GM18868 (cell line): ENCODE measurements around the gene CLN3.
"Not testable (repeated sequence)": the region's sequence is repeated elsewhere in the genome, so short reads cannot be mapped to it uniquely, and the experiment has no call there.

Experiments
- ATAC-seq: cut with Tn5 transposase; IDR thresholded peaks from one replicate; pipeline ENCODE4 v1.9.1; 2021; ENCODE audit warnings: mild to moderate bottlenecking, moderate library complexity; ENCODE audit not compliant: unreplicated experiment

The CLN3 gene

DNA sequence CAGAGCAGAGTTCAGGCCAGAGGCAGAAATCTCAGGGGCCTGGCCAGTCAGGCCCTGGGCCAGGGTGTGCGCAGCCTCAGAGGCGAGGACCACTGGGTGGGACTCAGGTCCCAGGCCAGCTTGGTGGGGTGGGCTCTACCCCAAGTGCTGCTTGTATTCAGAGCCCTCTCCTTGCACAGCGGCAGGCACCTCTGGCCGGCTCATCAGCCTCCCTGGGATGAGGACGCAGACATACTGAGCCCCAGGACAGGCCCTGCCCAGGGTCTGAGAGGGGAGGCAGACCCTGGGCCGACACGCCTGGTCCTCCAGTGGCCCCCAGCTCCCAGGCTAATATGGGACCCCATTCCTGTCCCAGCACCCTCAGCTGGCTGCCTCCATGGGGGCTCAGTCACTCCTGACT lies 22.4 kb upstream of the CLN3 start:
- no peak for ATAC-seq

DNA sequence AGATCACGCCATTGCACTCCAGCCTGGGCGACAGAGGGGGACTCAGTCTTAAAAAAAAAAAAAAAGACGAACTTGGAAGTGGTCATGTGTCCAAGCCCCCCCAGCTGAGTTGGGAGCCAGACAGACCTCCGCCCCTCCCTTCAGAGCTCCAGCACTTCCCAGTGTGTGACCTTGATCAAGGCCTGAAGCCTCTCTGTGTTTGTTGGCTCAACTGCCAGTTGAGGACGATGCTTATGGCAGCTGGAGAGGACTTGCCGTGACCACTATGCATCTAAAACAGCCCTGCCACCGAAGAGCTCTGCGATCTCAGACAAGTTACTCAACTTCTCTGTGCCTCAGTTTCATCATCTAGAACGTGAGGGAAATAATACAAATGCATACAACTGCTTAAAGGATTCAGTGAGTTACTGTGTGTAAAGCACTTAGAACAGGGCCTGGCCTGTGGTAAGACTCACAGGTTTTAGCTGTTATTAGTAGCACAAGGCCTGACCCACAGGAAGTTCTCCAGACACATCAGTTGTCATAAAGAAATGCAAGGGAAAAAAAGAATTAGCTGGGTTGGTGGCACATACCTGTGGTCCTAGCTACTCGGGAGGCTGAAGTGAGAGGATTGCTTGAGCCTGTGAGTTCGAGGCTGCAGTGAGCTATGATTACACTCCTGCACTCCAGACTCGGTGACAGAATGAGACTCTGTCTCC lies 21.8 kb upstream of the CLN3 start:
- ATAC-seq: no peak

DNA sequence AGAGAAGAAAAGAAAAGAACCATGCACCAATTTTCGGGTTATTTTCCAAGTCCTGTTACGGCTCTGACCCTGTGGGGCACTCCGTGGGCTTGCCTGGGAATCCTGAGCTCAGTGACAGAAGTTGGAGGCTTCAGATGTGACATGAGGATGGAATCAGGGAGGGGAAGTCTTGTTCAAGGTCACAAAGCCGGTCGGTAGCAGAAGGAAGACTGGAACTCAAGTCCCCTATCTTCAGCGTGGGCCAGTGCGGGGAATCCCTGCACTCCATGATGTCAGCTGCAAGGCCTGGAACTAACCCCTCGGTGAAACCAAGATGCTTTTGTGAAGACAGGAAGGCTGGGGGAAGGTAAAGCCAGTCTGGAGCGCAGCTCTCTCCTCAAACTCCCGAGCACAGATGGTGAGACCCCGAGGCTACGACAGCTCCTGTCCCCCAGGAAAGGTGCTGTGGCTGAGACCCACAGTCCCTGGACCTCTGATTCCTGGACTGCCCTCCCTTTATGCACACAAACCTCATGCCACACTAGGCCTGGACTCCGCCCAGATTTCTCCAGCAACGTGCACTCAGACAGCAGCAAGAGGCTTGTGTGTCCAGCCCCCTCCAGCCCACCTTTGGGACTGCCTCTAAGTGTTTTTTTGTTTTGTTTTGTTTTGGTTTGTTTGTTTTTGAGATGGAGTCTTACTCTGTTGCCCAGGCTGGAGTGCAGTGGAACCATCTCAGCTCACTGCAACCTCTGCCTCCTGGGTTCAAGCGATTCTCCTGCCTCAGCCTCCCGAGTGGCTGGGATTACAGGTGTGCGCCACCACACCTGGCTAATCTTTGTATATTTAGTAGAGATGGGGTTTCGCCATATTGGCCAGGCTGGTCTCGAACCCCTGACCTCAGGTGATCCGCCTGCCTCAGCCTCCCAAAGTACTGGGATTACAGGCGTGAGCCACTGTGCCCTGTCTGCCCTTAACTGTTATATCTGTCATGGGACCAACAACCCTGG lies 20.2 kb upstream of the CLN3 start:
- ATAC-seq: no peak

DNA sequence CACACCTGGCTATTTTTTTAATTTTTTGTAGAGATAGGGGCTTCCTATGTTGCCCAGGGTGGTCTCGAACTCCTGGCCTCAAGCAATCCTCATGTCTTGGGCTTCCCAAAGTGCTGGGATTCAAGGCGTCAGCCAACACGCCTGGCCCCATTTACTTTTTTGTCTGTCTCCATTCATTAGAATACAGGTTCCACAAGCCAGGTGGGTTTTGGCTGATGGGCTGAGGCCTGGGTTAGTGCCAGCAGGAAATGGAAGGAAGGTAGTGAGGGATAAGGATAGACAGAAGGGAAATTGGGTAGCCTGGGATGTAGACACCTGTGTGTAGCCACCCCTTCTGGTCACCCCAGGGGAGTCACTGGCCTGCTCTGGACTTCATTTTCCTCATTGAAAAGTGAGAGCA lies 19.2 kb upstream of the CLN3 start:
- no peak for ATAC-seq

DNA sequence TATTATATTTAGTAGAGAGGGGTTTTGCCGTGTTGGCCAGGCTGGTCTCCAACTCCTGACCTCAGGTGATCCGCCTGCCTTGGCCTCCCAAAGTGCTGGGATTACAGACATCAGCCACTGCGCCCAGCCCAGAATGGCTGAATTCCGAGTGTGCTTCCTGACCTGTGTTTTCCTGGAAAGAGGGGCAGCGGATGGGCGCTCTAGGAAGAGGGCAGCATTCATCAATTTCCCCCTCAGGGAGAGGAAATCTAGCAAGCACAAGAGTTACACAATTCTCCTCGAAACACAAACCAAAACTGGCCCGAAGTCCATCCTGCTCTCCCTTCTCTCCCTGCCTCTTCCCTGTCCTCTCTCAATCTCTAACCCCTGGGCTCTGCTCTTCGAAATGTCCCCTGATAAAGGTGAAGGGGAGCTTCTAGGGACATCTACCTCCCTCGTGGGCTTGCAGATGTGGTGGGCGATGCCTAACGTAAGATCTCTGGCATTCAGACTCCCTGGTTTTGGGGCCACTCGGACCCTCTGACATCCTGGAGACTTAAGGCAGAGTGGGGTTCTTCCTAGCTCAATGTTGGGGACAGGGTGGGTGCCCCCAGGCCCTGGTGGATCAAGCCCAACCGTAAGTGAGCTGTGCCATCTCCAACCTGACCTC lies 13.7 kb upstream of the CLN3 start:
- ATAC-seq: no peak

DNA sequence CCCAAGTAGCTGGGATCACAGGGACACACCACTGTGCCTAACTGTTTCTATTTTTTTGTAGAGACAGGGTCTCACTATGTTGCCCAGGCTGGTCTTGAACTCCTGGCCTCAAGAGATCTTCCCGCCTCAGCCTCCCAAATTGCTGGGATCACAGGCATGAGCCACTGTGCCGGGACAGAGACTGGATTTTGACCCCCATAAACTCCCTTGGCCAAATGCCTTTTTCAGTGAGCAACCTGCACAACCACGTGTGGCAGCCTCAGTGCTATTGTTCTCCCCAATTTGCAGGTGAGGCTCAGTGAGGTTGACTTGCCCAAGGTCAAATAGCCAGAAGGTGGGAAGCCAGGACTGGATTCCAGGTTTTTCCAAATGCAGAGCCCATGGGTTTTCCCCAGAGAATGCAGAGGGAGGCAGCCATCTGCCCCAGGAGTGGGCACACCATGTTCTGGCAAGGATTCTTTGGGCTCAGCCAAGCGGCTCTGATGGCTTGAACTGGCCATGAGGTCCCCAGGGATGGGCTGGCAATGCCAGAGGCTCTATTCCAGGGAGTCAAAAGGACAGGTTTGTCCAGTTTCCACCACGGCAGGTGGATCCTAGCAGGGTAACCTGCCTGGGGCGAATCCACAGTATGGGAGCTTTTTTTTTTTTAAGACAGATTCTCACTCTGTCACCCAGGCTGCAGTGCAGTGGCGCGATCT lies 13.0 kb upstream of the CLN3 start:
- no peak for ATAC-seq

DNA sequence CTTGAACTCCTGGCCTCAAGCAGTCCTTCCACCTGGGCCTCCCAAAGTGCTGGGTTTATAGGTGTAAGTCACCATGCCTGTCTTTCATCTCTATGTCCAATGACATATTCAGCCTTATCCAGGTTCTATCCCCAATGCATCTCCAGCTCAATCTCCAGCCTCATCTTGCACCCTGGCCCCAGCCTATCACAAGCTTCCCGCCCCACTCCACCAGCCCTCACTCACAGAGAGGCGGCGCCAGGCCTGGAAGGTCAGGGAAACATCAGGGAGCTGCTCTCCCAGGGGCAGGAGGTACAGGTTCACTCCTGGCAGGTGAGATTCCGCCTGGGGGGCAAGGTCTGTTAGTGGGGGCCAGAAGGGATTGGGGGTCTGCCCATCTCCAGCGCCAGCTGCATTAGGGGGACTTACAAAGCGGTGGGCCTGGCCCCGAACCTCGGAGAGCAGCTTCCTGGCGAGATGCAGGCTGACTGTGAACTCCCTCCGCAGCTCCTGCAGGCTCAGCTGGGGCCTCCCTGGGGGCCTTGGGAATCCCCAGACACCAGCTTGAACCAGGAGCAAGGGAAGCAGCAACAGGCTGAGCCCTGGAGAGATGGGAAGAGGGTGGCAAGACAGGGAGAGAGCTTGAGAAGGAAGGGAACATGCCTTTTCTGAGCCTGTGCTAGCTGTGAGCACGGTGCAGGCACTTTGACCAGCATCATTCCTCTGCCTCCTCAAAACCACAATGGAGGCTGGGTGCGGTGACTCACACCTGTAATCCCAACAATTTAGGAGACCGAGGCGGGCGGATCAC lies 11.8 kb upstream of the CLN3 start:
- no peak for ATAC-seq

DNA sequence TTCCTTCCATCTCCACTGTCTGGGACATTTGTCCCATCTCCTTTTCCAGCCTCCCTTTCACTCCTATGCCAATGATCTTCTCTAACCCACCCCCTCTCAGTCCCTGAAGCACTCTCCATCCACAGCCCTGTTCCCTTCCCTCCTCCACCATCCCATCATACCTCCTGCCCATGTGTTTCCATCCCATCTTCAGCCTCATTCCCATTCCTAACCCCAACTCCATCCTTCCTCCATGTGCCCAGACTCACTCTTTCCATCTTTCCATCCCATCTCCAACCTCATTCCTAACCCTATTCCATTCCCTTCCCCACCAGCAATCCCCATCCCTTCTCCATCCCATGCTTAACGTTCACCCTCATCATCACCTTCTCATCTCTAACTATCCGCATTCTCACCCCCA lies 10.4 kb upstream of the CLN3 start:
- ATAC-seq: no peak

DNA sequence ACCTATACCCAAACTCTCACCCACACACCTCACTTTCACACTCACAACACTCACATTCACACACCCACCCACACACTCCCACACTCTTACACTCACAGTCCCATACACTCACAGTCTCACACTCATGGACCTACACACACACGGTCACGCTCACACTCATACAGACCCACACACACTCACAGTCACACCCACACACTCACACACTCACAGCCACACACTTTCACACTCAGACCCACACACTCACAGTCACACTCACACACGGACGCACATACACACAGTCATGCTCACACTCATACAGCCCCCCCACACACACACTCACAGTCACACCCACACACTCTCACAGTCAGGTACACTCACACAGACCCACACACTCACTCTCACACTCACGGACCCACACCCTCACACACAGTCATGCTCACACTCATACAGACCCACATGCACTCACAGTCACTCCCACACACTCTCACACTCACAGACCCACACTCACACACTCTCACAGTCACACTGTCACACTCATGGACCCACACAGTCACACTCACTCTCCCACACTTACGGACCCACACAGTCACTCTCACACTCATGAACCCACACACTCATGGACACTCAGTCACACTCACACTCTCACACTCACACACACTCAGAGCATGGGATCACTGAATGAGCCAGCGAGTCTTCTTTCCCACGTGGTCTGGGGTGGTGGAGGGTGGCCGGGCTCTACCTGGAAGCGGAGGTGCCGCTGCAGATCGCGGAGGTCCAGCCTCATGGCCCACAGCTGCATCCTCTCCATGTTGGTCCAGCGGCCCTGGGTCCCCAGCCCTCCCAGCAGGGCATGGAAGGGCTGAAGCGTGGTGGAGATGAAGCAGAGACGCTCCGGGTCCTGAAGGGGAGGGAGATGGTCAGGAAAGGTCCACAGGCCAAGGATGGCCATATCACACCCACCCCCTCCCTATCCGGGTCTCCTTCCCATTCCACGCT lies 9.7 kb upstream of the CLN3 start:
- no peak for ATAC-seq

DNA sequence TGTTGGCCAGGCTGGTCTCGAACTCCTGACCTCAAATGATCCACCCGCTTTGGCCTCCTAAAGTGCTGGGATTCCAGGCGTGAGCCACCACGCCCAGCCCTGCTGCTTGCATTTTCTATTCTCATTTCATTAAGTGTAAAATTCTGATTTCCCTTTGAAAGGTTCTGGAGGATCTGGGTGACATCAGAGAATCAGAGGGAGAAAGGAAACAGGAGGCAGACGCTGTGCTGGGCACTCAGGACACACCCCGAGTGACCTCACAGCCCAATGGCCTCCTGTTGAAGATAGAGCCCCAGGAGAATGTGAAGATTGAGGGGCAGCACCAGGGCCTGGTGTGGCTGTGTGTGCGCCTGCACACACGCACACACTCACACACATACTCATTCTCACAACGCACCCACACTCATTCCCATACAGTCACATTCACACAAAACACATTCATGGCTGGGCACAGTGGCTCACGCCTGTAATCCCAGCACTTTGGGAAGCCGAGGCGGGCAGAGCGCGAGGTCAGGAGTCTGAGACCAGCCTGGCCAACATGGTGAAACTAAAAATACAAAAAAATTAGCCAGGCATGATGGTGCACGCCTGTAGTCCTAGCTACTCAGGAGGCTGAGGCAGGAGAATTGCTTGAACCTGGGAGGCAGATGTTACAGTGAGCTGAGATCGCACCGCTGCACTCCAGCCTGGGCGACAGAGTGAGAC lies 8.8 kb upstream of the CLN3 start:
- ATAC-seq: not testable (repeated sequence)

DNA sequence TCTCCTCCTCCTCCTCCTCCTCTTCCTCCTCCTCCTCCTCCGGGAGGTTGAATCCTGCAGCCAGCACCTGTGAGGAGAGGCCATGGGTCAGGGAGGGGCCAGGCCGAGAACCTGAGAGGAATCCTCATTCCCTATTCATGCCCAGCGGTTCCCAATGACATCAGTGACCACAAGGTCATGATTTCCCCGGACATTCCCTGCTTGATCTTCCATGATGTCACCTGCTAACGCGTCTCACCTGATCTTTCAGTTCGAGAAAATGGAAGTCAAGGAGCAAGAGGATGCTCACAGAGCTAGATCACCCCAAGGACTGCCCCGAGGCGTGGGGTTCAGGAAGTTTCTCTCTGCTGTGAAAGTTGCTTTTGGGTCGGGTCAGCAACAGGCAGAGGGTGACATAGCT lies 8.0 kb upstream of the CLN3 start:
- no peak for ATAC-seq

DNA sequence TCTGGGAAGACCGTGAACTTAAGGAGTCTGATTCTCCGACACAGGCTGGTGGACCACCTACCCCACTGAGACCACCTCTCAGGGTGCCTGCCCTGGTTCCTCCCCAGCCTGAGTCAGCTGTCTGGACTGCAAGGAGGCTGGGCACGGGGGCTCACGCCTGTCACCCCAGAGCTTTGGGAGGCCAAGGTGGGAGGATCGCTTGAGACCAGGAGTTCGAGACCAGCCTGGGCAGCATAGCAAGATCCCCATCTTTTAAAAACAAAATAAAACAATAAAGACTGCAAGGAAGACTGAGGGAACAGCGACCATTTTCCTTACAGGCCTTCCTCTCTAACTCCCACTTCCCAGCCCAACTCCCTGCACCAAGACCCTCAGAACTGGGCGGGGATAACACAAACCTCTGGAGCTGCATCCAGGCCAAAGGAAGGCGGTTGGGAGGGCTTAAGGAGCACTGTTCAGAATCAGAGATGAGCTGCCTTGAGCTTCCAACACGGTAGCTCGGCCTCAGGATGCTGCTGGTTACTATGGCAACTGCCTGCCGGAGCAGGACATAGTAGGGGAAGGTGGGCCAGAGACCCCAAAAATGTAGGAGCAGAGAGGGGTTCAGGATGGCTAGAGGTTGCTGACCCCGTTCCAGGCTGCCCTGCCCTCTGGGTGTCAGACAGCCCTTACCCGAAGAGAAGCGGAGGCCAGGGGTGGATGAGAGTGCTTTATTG lies 7.0 kb upstream of the CLN3 start:
- ATAC-seq: no peak

DNA sequence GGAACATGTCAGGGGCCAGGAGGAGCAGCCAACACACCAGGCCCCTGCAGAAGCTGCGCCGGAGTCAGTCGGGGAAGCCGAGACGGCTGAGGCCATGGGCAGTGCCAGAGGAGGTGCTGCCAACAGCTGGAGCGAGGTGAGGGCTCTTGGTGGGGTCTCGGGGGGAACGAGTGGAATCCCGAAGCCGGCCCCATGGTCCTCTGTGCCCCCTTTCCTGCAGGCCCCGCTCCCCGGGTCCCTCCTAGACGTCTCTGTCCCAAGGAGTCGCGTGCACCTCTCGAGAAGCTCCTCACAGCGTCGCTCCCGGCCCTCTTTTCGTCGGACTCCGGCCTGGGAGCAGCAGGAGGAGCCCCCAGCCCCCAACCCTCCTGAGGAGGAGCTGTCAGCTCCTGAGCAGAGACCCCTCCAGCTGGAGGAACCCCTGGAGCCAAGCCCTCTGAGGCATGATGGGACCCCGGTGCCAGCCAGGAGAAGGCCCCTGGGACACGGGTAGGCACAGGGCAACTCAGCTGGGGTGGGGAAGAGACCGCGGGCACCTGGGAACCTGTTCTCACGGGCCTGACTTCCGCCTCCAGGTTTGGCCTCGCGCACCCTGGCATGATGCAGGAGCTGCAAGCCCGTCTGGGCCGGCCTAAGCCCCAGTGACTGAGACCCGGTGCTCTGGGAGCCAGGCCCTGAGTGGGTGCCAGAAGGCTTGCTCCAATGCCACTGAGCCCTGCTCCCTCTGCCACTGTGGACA lies 6.2 kb upstream of the CLN3 start:
- no peak for ATAC-seq

DNA sequence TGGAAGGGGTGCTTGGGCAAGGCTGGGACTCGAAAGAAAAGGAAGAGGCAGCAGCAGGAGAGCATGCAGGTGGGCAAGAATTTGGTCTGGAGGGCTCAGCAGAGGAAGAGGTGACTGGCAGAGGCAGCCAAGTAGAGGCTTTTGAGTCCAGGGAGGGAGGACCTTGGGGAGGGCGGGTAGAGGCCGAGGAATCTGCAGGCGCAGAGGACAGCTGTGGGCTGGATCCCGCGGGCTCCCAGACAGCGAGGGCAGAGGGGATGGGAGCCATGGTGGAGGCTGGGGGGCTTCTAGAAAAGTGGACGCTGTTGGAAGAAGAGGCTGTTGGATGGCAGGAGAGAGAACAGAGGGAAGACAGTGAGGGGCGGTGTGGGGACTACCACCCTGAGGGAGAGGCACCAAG lies 5.5 kb upstream of the CLN3 start:
- no peak for ATAC-seq

DNA sequence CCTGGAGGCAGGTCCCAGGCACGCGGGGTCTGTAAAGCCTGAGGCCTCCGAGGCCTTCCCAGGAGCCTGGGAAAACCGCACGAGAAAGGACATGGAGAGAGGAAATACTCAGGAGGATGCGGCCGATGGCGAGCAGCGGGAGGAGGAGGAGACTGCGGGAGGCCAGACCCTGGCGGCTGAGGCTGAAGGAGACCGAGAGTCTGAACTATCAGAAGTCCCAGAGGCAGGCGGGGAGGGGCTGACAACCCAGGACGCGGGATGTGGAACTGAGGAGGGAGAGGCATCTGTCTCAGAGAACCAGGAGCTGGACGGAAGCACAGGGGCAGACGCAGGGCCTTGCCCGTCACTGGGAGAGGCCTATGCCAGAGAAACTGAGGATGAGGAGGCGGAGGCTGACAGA lies 5.0 kb upstream of the CLN3 start:
- no peak for ATAC-seq

DNA sequence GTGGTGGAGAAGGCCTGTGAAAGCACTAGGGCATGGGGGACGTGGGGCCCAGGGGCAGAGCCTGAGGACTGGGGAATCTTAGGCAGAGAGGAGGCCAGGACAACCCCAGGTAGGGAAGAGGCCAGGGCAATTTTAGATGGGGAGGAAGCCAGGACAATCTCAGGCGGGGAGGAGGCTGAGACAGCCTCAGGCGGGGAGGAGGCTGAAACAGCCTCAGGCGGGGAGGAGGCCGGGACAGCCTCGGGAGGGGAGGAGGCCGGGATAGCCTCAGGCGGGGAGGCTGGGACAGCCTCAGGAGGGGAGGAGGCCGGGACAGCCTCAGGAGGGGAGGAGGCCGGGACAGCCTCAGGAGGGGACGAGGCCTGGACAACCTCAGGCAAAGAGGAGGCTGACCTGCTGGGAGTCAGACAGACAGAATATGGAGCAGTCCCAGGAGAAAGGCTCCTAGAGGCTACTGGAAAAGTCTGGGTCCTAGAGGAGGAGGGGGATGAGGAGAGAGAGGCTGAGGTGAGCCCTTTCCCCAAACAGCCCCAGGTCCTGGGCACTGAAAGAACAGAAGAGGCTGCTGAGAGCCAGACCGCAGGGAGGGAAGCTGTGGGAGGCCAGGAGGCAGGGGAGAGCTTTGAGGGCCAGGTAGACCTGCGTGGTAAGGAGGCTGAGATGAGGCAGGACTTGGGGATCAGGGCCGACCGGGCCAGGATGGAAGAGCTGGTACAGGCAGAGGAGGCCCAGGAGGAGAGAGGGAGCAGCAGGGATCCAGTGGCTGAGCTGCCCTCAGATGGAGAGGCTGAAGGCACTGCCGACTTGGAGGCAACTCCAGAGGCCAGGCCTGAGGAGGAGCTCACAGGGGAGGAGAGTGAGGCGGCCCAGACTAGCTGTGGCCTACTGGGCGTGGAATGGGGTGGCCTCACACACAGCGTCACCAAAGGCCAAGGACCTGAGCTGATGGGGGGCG lies 4.2 kb upstream of the CLN3 start:
- ATAC-seq: no peak
